NCI-H2107 (cell line): ENCODE data around the gene ZNF611.
"Not testable (repeated sequence)": the region's sequence is repeated elsewhere in the genome, so short reads cannot be mapped to it uniquely, and the experiment has no call there.

Source experiments
- DNase-seq: peaks from one replicate; lab custom pipeline; 2025; lab: John Stamatoyannopoulos, UW

Gene ZNF611

GRCh38 chr19:52716522-52716921 is 18.3 kb downstream of the ZNF611 start:
- DNase-seq: no peak

DNA sequence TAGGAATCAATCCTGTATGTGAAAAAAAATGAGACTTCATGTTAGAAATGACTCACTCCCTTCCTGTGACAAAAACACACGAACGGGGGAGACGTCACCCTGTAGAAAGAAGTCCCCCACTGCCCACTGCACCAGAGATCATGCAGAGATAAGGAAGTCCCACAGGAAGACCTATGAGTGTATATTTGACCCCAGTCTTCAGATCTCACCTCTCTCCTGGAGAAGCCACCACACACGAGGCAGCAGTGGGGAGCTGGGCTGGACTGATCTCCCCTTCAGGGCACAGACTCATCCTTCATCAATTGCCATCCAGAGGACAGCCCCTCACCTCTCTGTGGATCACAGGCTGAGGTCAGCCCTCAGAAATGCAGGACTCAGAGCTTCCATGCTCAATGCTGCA is 18.9 kb downstream of the ZNF611 start:
- DNase-seq: not testable (repeated sequence)

- not testable (repeated sequence) for DNase-seq
Measured at GRCh38 chr19:52715330-52715729, 19.5 kb downstream of the ZNF611 start.

DNA sequence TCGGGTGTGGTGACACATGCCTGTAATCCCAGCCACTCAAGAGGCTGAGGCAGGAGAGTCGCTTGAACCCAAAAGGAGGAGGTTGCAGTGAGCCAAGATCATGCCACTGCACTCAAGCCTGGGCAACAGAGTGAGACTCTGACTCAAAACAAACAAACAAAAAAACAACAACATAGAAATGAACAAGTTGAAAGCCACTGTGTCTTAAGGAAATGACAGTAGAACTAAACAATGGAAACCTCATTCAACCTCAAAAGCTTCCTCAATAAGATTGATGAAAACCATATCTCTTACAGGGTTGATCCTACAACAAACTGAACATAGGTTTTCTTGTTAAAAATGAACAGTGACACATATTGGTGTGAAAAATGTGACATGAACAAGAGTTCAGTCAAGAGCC is 21.8 kb downstream of the ZNF611 start:
- not testable (repeated sequence) for DNase-seq

DNA sequence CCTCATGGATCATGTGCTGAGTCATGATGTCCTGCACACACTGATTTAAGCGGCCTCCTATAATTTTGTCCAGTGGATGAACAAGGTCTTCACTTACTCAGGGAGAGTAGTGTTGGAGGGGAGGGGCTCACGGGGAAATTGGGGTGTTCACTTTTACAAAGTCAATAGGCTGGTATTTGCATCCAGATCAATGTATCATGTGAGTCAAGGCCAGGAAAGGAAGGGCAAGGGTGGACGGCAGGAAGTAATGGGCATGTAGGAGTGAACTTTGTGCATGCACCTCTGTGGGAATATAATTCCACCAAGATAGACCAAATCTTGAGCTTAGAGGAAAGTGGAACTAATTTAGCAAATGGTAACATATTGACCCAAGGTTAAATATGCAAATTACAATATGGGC is 23.2 kb downstream of the ZNF611 start:
- DNase-seq: not testable (repeated sequence)

GRCh38 chr19:52710538-52710937 is 24.3 kb downstream of the ZNF611 start:
- no peak for DNase-seq

DNA sequence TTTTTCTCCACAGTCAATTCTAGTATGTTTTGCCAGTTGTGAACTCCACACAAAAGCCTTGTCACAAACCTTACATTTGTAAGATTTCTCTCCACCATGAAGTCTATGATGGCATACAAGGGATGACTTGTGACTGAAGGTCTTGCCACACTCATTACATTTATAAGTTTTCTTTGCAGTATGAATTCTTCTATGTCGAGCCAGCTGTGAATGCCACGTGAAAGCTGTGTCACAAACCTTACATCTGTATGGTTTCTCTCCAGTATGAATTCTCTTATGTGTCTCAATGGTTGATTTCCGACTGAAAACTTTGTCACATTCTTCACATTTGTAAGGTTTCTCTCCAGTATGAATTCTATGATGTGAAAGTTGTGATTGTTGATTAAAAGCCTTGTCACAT is 29.2 kb downstream of the ZNF611 start:
- DNase-seq: not testable (repeated sequence)

- no peak for DNase-seq
Measured at GRCh38 chr19:52703917-52704316, 30.9 kb downstream of the ZNF611 start.

DNA sequence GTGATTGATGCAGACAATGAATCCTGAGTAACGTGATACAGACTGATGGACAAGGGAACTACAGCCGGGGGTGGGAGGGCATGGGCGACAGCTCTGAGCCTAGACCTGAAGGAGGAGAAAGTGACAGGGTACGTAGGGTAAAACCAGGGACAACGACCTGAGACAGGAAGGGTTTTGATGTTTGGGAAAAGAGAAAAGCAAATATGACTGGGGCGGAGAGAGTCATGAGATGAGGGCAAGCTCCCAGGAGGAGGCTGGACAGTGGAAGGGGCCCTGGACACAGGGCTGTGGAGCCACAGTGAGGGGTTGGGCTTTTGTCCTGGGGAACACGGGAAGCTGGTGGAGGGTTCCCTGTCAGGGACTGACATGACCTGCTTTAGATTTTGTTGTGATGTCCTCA is 34.2 kb downstream of the ZNF611 start:
- no peak for DNase-seq

GRCh38 chr19:52699555-52699954 is 35.3 kb downstream of the ZNF611 start:
- DNase-seq: not testable (repeated sequence)

GRCh38 chr19:52695996-52696395 is 38.8 kb downstream of the ZNF611 start:
- DNase-seq: no peak

DNA sequence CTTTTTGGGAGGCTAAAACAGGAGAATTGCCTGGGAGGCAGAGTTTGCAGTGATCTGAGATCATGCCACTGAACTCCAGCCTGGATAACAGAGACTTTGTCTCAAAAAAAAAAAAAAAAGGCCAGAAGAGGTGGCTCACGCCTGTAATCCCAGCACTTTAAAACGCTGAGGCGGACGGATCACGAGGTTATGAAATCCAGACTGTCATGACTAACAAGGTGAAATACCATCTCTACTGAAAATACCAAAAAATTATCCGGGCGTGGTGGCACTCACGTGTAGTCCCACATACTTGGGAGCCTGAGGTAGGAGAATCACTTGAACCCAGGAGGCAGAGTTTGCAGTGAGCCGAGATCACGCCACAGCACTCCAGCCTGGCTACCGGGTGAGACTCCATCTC is 39.9 kb downstream of the ZNF611 start:
- DNase-seq: no peak

GRCh38 chr19:52694281-52694680 is 40.6 kb downstream of the ZNF611 start:
- not testable (repeated sequence) for DNase-seq

DNA sequence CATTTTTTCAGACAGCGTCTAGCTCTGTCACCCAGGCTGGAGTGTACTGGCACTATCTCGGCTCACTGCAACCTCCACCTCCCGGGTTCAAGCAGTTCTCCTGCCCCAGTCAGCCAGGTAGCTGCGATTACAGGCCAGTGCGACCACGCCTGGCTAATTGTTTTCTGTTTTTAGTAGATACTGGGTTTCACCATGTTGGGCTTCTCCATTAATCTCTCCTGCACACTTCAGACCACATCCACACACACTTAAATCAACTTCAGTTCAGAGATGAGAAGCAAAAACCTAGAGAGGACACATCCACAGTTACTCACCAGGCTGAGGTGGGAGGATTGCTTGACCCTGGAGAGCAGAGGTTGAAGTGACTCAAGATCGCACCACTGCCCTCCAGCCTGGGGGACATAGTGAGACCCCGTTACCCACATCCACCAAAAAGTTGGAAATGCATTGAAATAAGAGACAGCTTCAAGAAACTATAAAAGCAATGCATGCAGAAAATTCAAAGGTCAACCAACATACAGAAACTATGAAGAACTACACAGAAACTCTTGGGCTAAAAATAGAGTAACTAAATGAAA is 42.3 kb downstream of the ZNF611 start:
- DNase-seq: no peak

GRCh38 chr19:52691737-52692136 is 43.1 kb downstream of the ZNF611 start:
- no peak for DNase-seq

- no peak for DNase-seq
Measured at GRCh38 chr19:52691215-52691610, 43.6 kb downstream of the ZNF611 start.

DNA sequence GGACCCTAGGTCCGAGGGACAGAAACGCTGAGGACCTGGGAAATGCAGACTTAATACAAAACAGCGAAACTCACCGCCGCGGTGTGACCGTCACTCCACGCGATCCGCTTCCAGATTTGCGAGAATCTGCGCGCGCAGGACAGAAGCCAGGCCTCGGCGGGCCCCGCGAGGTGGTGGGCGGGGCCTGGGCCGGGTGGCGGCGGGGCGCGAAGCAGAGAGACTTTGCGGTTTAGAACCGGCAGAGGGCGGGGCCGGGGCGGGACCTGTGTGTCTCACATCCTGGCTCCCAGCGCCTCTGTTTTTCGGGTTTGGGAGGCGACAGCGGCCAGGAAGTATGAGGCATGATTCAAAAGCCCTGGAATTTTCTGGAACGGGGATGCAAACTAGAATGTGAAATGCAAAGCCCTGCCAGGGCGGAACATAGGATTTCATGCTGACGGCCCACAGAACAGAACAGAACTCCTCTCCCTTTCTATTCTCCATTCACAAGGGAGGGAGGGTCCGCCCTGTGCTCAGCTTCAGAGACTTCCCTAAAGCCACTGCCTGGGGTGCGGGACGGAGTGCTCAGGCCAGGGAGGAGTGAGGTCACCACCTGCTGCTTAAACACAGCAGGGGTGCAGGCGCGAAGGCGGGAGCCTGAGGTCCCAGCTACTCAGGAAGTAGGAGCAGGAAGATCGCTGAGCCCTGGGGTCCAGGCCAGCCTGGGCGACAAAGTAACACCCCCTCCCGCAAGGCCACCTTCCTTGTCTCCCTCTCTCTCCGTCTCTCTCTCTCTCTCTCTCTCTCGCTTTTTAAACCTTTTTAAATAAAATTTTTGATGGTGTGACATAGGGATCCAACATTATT is 44.3 kb downstream of the ZNF611 start:
- DNase-seq: peak; percentile 77

DNA sequence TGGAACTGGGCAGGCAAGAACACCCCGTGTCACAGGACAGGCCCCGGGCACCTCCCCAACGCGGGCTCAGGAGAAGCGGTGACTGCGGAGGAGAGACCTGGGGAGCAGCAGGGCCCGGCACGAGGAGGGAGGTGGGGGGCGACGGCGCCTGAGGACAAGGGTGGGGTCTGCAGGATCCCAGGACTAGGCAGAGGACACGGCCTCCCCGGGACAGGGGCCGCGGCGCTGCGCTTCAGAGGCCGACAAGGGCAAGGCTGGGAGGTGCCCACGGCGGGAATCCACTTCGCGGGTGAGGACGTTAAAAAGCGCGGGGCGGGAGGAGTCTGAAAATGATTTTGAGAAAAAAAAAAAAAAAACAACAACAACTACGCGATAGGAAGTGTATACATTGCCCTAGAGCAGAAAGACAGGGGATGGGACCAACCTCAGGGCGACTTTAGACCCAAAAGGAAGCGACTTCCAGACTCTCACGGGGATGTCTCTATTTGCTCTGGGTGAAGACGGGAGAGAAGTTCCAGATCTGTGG is 44.9 kb downstream of the ZNF611 start:
- no peak for DNase-seq

DNA sequence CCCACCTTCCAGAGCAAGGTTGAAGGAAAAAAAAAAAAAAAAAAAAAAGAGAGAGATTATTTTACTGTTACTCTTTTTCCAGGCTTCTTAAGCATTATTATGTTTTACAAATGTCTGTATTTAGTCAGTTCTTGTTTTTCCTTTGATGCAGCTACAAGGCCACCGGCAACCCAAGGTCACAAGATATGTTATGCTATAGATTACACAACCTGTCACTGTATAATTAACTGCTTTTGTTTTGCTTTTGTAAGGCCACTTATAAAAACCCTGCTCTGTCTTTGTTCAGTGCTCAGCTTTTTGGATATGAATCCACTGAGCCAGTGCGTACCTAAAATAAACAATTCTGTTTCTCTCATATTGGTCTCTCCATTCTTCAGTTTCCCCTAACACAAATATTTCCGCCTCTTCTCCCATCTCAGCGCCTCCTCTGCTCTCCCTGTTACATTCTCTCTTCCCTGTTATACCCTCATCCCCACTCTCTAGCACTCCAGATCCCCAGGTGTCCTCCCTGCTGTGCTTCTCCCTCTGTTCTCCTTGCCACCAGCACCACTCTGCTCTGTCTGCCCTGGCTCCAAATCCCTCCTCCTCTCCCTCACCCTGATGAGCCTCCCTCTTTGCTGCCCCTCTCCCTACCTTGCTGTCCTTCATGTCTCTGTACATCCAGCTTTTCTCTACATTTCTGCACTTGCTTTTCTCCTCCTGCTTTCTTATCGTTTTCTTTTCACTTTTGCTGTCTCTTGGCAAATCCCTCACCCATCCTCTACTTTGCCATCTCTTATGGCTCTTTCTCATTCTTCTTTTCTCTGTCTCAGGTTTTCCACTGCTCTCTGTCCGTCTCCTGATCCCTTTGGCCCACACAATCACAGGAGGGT is 45.7 kb downstream of the ZNF611 start:
- DNase-seq: not testable (repeated sequence)

GRCh38 chr19:52688335-52688734 is 46.5 kb downstream of the ZNF611 start:
- DNase-seq: no peak

GRCh38 chr19:52687684-52688083 is 47.2 kb downstream of the ZNF611 start:
- no peak for DNase-seq

DNA sequence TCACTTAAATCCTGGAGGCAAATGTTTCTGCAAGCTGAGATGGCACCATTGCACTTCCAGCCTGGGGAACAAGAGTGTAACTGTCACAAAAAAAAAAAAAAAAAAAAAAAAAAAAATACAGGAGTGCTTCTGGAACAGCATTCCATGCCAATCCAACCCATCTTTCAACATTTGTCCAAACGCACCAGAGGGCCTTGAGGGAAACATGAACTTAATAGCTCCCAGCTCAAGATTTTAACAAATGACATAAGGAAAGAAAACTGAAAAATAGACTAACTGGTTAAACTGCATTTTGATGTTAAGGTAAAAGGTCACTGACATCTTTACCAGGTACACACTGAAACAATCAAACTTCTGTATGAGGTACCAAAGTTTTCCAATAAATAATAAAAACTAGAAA is 49.0 kb downstream of the ZNF611 start:
- DNase-seq: no peak
